PC-9 (cell line): ENCODE results near the gene CEP72. TPM values are rescaled to one million over a fixed set of nuclear protein-coding genes. Genes with fewer than 3 reads are reported as not detected.

Experiments used
- BruUV-seq: library from RNA; stranded (reverse); fragments of 400-500 nt; replicated peaks from 2 replicates; lab custom pipeline; 2021; lab: Mats Ljungman, UMichigan
- CTCF ChIA-PET: fragments of 300-600 bp; sonication (Branson Sonifier 250); formaldehyde crosslinking; loops from one replicate; lab custom pipeline; 2022; ENCODE audit warnings: antibody characterized with exemption; lab: Charles Lee
- POLR2A ChIA-PET: fragments of 300-600 bp; sonication (Branson Sonifier 250); formaldehyde crosslinking; loops from one replicate; lab custom pipeline; 2022; ENCODE audit warnings: antibody characterized with exemption; ENCODE audit not compliant: unreplicated experiment; lab: Charles Lee
- DNase-seq, 2 experiments: peaks; one replicate each; pipeline versions ENCODE4 v3.0.0 to v3.0.0-alpha.2; 2015 to 2022; ENCODE audit warnings: mixed read lengths in 1 of 2
- H2AFZ ChIP-seq: fragments of 200-600 bp; sonication (generic); 2 replicates; pipeline ENCODE4 v1.8.1; 2017; ENCODE audit warnings: antibody characterized with exemption
- H3F3A ChIP-seq: fragments of 200-600 bp; sonication (generic); 2 replicates; pipeline ENCODE4 v1.8.1; 2017; ENCODE audit warnings: antibody characterized with exemption, mild to moderate bottlenecking, low read depth; ENCODE audit not compliant: insufficient read depth
- H3K27ac ChIP-seq: fragments of 200-600 bp; sonication (generic); 2 replicates; pipeline ENCODE4 v1.6.1; 2016; ENCODE audit warnings: mixed run types
- H3K27me3 ChIP-seq: fragments of 200-600 bp; sonication (generic); 2 replicates; pipeline ENCODE4 v1.6.1; 2016; ENCODE audit warnings: low read depth, mixed run types; ENCODE audit not compliant: insufficient read depth
- H3K36me3 ChIP-seq: fragments of 200-600 bp; sonication (generic); 2 replicates; pipeline ENCODE4 v1.6.1; 2016; ENCODE audit warnings: low read depth, mixed run types
- H3K4me1 ChIP-seq: fragments of 200-600 bp; sonication (generic); replicated peaks from 2 replicates; pipeline ENCODE4 v1.6.1; 2016; ENCODE audit warnings: mixed run types; ENCODE audit not compliant: insufficient read depth
- H3K4me2 ChIP-seq: fragments of 200-600 bp; sonication (generic); 2 replicates; pipeline ENCODE4 v1.6.1; 2017; ENCODE audit warnings: mixed run types
- H3K4me3 ChIP-seq: fragments of 200-600 bp; sonication (generic); 2 replicates; pipeline ENCODE4 v1.6.1; 2016; ENCODE audit warnings: mixed run types
- H3K79me2 ChIP-seq: fragments of 200-600 bp; sonication (generic); 2 replicates; pipeline ENCODE4 v1.6.1; 2017; ENCODE audit warnings: low read depth, mixed run types
- H3K9me2 ChIP-seq: fragments of 200-600 bp; sonication (generic); 2 replicates; pipeline ENCODE4 v1.8.1; 2017; ENCODE audit warnings: mild to moderate bottlenecking; ENCODE audit not compliant: insufficient read depth
- H3K9me3 ChIP-seq: fragments of 200-600 bp; sonication (generic); 2 replicates; pipeline ENCODE4 v1.8.1; 2016; ENCODE audit warnings: low read depth; ENCODE audit not compliant: insufficient read depth
- H4K20me1 ChIP-seq: fragments of 200-600 bp; sonication (generic); 2 replicates; pipeline ENCODE4 v1.8.1; 2017; ENCODE audit not compliant: insufficient read depth
- EZH2 ChIP-seq: fragments of 200-600 bp; sonication (generic); IDR thresholded peaks from 2 replicates; pipeline ENCODE4 v1.8.0; 2017; ENCODE audit warnings: antibody characterized with exemption, low read depth
- intact Hi-C: fragments of 100-400 bp; cut with micrococcal nuclease; formaldehyde crosslinking; loops from one replicate; pipeline ENCODE4 v1.10.0; 2022; ENCODE audit not compliant: unreplicated experiment
- total RNA-seq: library from RNA; stranded (reverse); gene quantifications from 2 replicates; pipeline ENCODE4 v1.2.3, GENCODE V29; 2021
- TF ChIP-seq, protein P1 (sequence below): fragments of 200-600 bp; sonication (generic); conservative IDR thresholded peaks from 2 replicates; pipeline ENCODE4 v1.6.1; 2017; ENCODE audit warnings: mixed run types, antibody characterized with exemption, mild to moderate bottlenecking, moderate library complexity

CEP72 gene
- total RNA-seq, 1 experiment from 2014 or later: 86.8 TPM

DNA sequence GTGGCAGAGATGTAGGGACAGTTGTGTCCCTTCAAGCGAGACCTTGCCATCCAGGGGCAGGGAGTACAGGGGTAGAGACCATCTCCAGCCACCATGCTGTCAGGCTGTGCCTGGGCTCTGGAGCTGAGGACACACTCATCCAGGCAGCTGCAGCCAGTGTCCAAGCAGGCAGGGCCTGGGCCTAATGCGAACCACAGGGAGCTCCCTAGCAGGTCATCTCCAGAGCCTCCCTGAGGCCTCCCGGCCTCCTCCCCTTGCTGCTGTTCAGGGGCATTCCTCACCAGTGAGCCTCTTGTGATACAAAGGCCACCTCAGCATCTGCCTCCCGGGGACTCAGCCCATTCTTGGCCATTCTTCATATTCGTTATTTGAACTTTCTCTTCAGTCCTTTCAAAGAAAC is 46.0 kb downstream of the CEP72 start:
- no peaks in the 10 kb centered on the region for H3K27me3 ChIP-seq
- H3K4me1 ChIP-seq: no peaks in the 10 kb centered on the region
- no TSS peak for BruUV-seq
- H2AFZ ChIP-seq: no peak overlapping the region
- H3K27ac ChIP-seq: no peak overlapping the region
- H3K79me2 ChIP-seq: no peaks in the 10 kb centered on the region
- DNase-seq: no peak
- no peak overlapping the region for H3K4me2 ChIP-seq
- no peaks in the 10 kb centered on the region for H3F3A ChIP-seq
- POLR2A ChIA-PET: interaction anchor here (0.5 kb wide), 1 partner anchor 18 kb away, joined by 5 read pairs; no protein-coding TSS in a partner anchor
- H3K9me2 ChIP-seq: no peaks in the 10 kb centered on the region
- H3K36me3 ChIP-seq: peaks cover 13% of the 10 kb centered on the region
- no peaks in the 10 kb centered on the region; the same call in 1 of the 2 replicates for H4K20me1 ChIP-seq
- no peak overlapping the region for H3K4me3 ChIP-seq
- TF ChIP-seq EZH2: no peak
- TF ChIP-seq, protein P1, sequence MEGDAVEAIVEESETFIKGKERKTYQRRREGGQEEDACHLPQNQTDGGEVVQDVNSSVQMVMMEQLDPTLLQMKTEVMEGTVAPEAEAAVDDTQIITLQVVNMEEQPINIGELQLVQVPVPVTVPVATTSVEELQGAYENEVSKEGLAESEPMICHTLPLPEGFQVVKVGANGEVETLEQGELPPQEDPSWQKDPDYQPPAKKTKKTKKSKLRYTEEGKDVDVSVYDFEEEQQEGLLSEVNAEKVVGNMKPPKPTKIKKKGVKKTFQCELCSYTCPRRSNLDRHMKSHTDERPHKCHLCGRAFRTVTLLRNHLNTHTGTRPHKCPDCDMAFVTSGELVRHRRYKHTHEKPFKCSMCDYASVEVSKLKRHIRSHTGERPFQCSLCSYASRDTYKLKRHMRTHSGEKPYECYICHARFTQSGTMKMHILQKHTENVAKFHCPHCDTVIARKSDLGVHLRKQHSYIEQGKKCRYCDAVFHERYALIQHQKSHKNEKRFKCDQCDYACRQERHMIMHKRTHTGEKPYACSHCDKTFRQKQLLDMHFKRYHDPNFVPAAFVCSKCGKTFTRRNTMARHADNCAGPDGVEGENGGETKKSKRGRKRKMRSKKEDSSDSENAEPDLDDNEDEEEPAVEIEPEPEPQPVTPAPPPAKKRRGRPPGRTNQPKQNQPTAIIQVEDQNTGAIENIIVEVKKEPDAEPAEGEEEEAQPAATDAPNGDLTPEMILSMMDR: no peak
- CTCF ChIA-PET: interaction anchor here (0.6 kb wide), 1 partner anchor 43 kb away, joined by 10 read pairs; no protein-coding TSS in a partner anchor
- intact Hi-C loops: no loop called here
- H3K9me3 ChIP-seq: no peaks in the 10 kb centered on the region

DNA sequence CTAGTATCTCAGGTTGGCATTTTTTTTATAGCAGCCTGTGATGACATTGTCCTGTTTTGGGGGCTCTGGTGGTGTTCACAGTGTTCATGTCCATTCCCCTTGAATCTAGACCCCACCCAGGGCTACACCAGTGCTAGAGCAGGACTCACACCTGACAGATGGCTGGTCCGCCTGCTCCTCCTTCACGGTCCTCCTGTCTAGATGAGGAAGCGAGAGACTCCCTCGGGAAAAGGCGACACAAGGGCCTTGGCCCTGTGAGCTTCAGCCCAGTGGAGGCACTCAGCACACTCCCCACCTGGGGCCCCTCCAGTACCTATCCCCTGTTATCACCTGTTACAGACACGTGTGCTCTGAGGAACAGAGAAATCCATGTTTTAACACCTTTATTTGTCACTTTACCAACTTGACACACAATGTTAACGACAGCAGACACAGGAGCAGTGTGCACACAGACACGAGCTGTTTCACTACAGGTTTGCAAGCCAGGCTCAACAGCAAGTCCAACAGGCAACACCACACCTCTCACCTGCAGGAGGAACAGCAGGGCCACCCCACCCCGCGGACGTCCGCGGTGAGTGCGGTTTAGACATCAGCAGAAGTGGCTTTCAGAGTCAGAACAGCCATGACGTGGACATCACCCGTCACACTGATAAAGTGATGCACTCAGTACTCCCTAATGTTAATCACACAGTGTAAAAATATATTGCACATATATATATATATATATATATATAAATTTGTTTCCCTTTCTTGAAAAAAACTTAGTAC is 47.5 kb downstream of the CEP72 start:
- ChIA-PET CTCF (no interaction called here), POLR2A (no interaction called here)
- TF ChIP-seq EZH2: no peak
- TF ChIP-seq, protein P1: no peak
- no peaks in the 10 kb centered on the region for H3K9me3 ChIP-seq
- H3K9me2 ChIP-seq: no peaks in the 10 kb centered on the region
- no peak for DNase-seq
- H4K20me1 ChIP-seq: no peaks in the 10 kb centered on the region; the same call in 1 of the 2 replicates
- H3K27ac ChIP-seq: no peak overlapping the region
- H3K27me3 ChIP-seq: no peaks in the 10 kb centered on the region
- BruUV-seq: no TSS peak
- peaks cover 13% of the 10 kb centered on the region for H3K36me3 ChIP-seq
- no peaks in the 10 kb centered on the region for H3K4me1 ChIP-seq
- H3K4me3 ChIP-seq: no peak overlapping the region
- no peak overlapping the region for H3K4me2 ChIP-seq
- H2AFZ ChIP-seq: no peak overlapping the region
- H3K79me2 ChIP-seq: no peaks in the 10 kb centered on the region
- intact Hi-C loops: no loop called here
- no peaks in the 10 kb centered on the region for H3F3A ChIP-seq

DNA sequence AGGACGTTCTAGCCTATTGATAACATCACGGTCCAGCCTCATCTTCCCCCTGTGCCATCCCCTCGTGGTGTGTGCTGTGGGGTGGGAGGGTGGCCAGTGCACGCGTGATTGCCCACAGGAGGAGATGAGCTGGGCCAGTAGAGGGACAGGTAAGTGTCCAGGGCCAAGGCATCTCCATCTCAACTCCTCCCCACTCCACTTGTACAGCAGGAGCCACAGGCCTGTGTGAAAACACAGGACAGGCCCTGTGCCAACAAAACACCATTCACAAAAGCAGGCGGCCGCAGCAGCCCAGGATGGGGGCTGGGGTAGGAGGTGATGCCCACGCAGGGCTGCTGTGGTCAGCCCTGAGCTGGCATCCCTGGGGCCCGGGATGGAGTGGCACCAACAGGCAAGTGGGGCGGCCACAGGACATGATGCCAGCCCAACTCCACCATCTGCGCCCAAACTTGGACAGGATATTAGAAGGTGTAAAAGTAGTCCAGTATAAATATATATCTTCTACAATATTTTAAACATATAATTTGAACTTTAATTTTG is 48.4 kb downstream of the CEP72 start:
- intact Hi-C loops: no loop called here
- H3K27me3 ChIP-seq: no peaks in the 10 kb centered on the region
- no TSS peak for BruUV-seq

More for the DNA sequence above, 48.4 kb downstream of the CEP72 start:
- Histone ChIP-seq H3K27ac (no peak overlapping the region), H3K79me2 (no peaks in the 10 kb centered on the region), H3K4me3 (no peak overlapping the region), H3F3A (peaks cover 3% of the 10 kb centered on the region; the same call in 1 of the 2 replicates), H3K4me2 (no peak overlapping the region), H4K20me1 (peaks cover 3% of the 10 kb centered on the region; the same call in 1 of the 2 replicates), H3K36me3 (peaks cover 13% of the 10 kb centered on the region), H3K4me1 (no peaks in the 10 kb centered on the region), H3K9me2 (no peaks in the 10 kb centered on the region), H2AFZ (no peak overlapping the region), H3K9me3 (no peaks in the 10 kb centered on the region)
- ChIA-PET POLR2A (no interaction called here), CTCF (no interaction called here)
- TF ChIP-seq EZH2: no peak
- TF ChIP-seq, protein P1: no peak
- DNase-seq: no peak
